ENCODE data around the gene KLHL6.

- TF ChIP-seq REST (IDR thresholded peaks at IDR 0.05; ENCODE audit: insufficient read depth in 1 of 2, low read depth in 2 of 2, low read length in 1 of 2) (0 out of 4 replicates have a peak, but pooled peaks of 1 of the 2 experiments have one; percentile 35), CTCF (IDR thresholded peaks at IDR 0.05) (no peak), POLR2AphosphoS5 (IDR thresholded peaks at IDR 0.05; ENCODE audit: low read depth, low read length) (peak; percentile 63), TCF7L2 (IDR thresholded peaks at IDR 0.05; ENCODE audit: low read depth, low read length) (no peak), SIN3A (IDR thresholded peaks at IDR 0.05; ENCODE audit: borderline replicate concordance, insufficient read depth, low read depth, low read length) (0 out of 2 replicates have a peak, but pooled peaks have one; percentile 64)
Observed at GRCh38 chr3:183447206-183448001, 108.1 kb downstream of the KLHL6 start.
